HG02840 (cell line): ENCODE measurements around the gene MT1B.

Experiments
- ATAC-seq: cut with Tn5 transposase; IDR thresholded peaks from one replicate; pipeline ENCODE4 v1.9.1; 2021; ENCODE audit warnings: mild to moderate bottlenecking, moderate library complexity, moderate number of reproducible peaks; ENCODE audit not compliant: unreplicated experiment, low FRiP score

Gene MT1B

DNA sequence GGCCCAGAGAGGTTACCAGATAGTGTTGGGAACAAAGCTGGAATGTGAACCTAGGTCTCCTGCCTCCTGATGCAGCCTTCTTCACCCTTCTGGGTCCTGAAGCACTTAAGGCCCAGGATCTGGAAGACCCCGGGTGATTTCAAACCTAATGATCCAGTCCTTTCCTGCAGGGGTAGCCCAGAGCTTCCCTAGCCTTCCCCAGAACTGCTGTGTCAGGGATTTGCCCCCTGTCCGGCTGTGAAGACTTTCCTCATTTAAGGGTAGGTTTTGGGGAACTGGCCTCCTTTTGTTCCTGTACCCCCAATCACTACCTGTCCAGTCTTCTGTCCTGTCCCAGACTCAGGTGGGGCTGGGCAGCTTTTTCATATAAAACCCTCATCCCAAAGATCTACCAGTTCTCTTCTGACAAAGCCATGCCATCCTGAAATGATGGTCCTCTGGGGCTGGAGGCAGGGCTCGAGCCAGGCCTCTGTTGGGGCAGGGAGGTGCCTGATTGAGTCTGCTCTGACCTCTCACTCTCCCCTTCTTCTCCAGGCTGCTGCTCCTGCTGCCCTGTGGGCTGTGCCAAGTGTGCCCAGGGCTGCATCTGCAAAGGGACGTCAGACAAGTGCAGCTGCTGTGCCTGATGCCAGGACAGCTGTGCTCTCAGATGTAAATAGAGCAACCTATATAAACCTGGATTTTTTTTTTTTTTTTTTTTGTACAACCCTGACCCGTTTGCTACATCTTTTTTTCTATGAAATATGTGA, 31.9 kb downstream of the MT1B start:
- no peak for ATAC-seq

GRCh38 chr16:56684256-56684925, 32.7 kb downstream of the MT1B start:
- no peak for ATAC-seq

DNA sequence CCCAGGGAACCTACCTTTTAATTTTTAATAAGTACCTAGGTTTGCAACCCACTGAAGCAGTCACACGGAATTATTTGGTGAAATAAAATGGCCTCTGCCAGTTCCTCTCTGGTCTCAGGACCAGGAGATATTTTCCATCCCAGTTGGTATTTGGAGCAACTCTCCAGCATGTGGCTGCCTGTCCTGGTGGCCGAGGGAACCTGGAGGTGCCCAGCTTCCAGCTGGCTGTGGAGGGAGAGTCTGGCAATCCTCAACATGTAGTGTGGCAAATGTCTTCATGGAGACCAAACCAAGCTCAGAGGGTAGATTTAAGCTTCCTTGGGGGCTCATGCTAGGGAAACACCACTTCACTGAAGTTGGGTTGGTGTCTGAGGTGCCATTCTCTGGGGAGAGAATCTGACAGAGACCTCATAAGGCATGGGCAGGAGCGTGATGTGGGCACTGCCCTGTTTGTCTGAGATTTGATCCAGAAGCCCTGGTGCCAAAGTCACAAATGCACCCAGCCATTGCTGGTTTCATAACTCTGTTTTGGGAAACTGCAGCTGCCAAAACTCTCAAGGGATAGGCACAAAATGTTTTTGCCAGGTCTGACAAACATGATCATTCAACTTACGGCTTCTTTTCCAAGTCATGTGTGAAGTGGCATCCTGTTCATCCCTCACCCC, 33.4 kb downstream of the MT1B start:
- no peak for ATAC-seq

DNA sequence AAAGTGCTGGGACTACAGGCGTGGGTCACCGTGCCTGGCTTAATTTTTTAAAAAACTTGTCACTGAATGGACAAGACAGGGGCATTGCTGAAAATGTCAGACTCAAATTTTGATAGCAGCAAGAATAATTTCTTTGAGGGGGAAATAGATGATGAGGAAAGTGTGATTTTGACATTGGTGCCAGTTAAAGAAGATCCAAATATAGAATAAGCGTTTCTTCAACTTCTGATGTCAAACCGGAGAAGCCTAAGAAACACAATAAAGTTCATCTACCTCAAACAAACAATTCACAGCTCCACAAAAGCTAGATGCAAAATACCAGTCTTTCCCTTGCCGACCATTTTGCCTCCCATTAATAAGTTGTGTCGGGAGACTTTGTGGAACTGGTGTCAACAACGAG, 35.1 kb downstream of the MT1B start:
- no peak for ATAC-seq

DNA sequence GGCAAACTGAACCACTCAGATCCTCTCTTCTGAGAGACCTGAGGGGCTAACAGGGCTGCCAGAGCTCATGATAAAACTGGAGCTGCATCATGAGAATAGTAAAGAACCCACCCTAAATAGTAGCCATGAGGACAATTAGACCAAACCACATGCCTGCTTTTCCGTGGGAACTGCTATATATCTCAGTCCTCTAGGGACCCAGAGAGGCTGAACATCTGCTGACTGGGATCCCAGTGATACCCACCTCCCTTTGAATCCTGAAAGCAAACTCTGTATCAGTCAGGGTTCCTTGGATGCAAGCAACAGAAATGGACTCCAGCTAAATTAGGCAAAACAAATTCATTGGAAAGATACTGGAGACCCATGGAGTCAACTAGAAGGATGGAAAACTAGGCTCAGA, 37.1 kb downstream of the MT1B start:
- ATAC-seq: no peak

- no peak for ATAC-seq
Measured at GRCh38 chr16:56689171-56689570, 37.5 kb downstream of the MT1B start.

- ATAC-seq: no peak
Measured at GRCh38 chr16:56690420-56691122, 38.9 kb downstream of the MT1B start.

DNA sequence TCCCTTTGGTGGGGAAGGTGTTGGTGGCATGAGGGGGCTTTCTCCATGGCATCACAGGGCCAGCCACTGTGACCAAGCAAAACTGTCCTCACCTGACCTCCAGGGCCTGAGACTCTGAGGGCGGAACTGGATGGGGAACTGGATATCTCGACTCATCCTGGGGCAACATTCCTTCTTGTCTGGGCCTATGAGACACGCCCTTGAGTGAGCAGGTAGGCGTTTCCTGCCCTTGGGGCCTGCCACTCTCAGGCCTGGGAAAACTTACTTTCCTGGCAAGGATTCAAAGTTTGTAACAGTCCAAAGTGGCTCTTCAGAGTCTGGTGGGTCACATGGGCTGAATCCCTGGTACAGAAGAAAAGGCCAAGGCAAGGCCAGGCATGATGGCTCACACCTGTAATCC, 40.2 kb downstream of the MT1B start:
- no peak for ATAC-seq

GRCh38 chr16:56695246-56695645, 43.6 kb downstream of the MT1B start:
- ATAC-seq: no peak

GRCh38 chr16:56697456-56698155, 45.9 kb downstream of the MT1B start:
- ATAC-seq: no peak

DNA sequence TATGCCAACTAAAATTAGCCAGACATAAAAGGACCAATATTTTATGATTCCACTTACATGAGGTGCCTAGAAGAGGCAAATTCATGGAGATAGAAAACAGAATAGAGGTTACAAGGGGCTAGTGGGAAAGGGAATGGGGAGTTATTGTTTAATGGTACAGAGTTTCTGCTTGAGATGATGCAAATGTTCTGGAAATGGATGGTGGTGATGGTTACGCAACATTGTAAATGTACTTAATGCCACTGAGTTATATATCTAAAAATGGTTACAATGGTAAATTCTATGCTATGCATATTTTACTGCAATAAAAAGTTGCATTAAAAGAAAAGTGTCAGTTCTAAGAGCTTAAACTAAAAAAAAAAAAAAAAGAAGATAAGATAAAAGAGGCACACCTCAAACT, 48.5 kb downstream of the MT1B start:
- ATAC-seq: no peak

DNA sequence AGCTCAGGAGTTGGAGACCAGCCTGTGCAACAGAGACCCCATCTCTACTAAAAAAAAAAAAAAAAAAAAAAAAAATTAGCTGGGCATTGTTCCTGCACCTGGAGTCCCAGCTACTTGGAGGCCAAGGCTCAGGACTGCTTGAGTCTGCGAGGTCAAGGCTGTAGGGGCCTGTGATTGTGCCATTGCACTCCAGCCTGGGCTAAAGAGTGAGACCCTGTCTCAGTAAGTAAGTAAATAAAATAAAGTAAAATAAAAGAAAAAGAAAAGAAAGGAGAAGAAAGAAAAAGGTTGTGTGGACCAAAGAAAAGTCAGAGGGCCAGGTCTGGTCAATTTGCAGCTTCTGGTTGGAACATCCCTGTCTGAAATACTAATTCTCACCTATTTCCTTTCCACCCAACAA, 48.9 kb downstream of the MT1B start:
- ATAC-seq: no peak

DNA sequence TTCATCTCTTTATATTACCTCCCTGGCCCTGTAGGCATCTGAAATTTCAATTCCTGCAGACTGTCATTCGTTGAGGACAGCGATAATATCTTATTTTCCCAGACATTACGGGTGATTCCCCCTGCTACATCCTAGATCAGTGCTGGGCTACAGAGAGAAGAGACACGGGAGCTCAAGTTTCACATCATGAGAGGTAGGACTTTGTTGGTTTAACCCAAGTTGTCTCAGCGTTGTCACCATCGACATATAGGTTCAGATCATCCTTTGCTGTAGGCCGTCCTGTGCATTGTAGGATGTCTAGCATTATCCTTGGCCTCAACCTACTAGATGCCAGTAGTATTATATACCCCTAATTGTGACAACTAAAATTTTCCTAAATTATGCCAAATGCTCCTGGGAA, 49.8 kb downstream of the MT1B start:
- ATAC-seq: no peak
